Small intestine (tissue), 16 donors: ENCODE measurements around the gene ATP13A1. TPM values are rescaled to one million over a fixed set of nuclear protein-coding genes. Genes with fewer than 3 reads are reported as not detected.
"Not testable (repeated sequence)": the region's sequence is repeated elsewhere in the genome, so short reads cannot be mapped to it uniquely, and the experiment has no call there.

Experiments used
- DNase-seq, 2 donors: peaks; one replicate each; pipeline versions ENCODE4 v3.0.0 to v3.0.0-alpha.2; 2013
- FAIRE-seq: peaks from 2 replicates; lab custom pipeline; 2012; peaks lifted over from hg19 to GRCh38; lab: Jason Lieb, UNC
- H3K27ac ChIP-seq, 3 donors: one replicate each; pipeline ENCODE4 v1.5.1; 2013; ENCODE audit warnings: low read length in 2 of 3, mild to moderate bottlenecking in 2 of 3, control low read depth in 1 of 3, inconsistent platforms in 1 of 3, low read depth in 1 of 3, moderate library complexity in 1 of 3
- H3K27me3 ChIP-seq, 3 donors: one replicate each; pipeline ENCODE4 v1.6.1; 2013; ENCODE audit warnings: low read length in 3 of 3, inconsistent platforms in 1 of 3; ENCODE audit not compliant: control insufficient read depth in 3 of 3, insufficient read depth in 3 of 3
- H3K36me3 ChIP-seq, 3 donors: one replicate each; pipeline ENCODE4 v1.6.1; 2013; ENCODE audit warnings: low read length in 3 of 3, inconsistent platforms in 1 of 3, low read depth in 1 of 3, mild to moderate bottlenecking in 1 of 3, moderate library complexity in 1 of 3; ENCODE audit not compliant: control insufficient read depth in 3 of 3, insufficient read depth in 2 of 3
- H3K4me1 ChIP-seq, 3 donors: one replicate each; pipeline ENCODE4 v1.6.1; 2013; ENCODE audit warnings: low read length in 2 of 3, inconsistent platforms in 1 of 3, low read depth in 1 of 3, mild to moderate bottlenecking in 1 of 3, moderate library complexity in 1 of 3; ENCODE audit not compliant: control insufficient read depth in 3 of 3, insufficient read depth in 2 of 3
- H3K4me3 ChIP-seq, 3 donors: one replicate each; pipeline ENCODE4 v1.5.1; 2013; ENCODE audit warnings: low read length in 3 of 3, control low read depth in 1 of 3, inconsistent platforms in 1 of 3, low read depth in 1 of 3, mild to moderate bottlenecking in 1 of 3, moderate library complexity in 1 of 3
- H3K9me3 ChIP-seq, 2 donors: one replicate each; pipeline ENCODE4 v1.6.1; 2013; ENCODE audit warnings: low read depth in 1 of 2, low read length in 1 of 2; ENCODE audit not compliant: control insufficient read depth in 2 of 2, insufficient read depth in 1 of 2
- WGBS, 3 donors: extraction: QIAGEN DNeasy Blood & Tissue Kit; methylation state at CpG; one replicate each; pipeline ENCODE4 v1.1.7; 2013; 5-methylcytosine and 5-hydroxymethylcytosine counted together
- long read RNA-seq, 10 donors: transcript quantifications; one replicate each; lab custom pipeline, GENCODE V29; 2026
- polyA plus RNA-seq, 4 donors: library from polyadenylated mRNA; stranded (reverse) in 3 of 4; unstranded in 1 of 4; fragments of 200-250 nt in 3 of 4; fragments of 120-200 nt in 1 of 4; gene quantifications; one replicate each; pipeline versions ENCODE4 v1.2.1 to v1.2.3, GENCODE V29; 2013
- donor health status: healthy with polysubstance abuse.
- donor health status: control.
- donor health status: control.
- donor health status: Bipolar disorder and iron deficiency.
- donor health status: healthy.

Gene ATP13A1
- polyA plus RNA-seq: 10 to 100 TPM; 40.3 to 60.8 (median 45.9) TPM
- long read RNA-seq, donor 1, transcript ATP13A1-202 (26 exons, 3,861 nt): major isoform, 7 of 13 reads
- long read RNA-seq, donor 1, partial matches to known transcripts: 5 of 13 reads
- long read RNA-seq, donor 1, other reads (novel, unspliced or antisense): 0 of 13 reads
- long read RNA-seq, donor 2, partial matches to known transcripts: 0 of 1 reads
- long read RNA-seq, donor 2, other reads (novel, unspliced or antisense): 0 of 1 reads
- long read RNA-seq, donor 3: 0 reads
- long read RNA-seq, donor 4: 0 reads
- long read RNA-seq, donor 5, partial matches to known transcripts: 0 of 1 reads
- long read RNA-seq, donor 5, other reads (novel, unspliced or antisense): 0 of 1 reads
- long read RNA-seq, donor 6, partial matches to known transcripts: 0 of 1 reads
- long read RNA-seq, donor 6, other reads (novel, unspliced or antisense): 0 of 1 reads
- long read RNA-seq, donor 7, partial matches to known transcripts: 0 of 2 reads
- long read RNA-seq, donor 7, other reads (novel, unspliced or antisense): 0 of 2 reads
- long read RNA-seq, donor 8: 0 reads
- long read RNA-seq, donor 9: 0 reads
- long read RNA-seq, donor 10, partial matches to known transcripts: 0 of 3 reads
- long read RNA-seq, donor 10, other reads (novel, unspliced or antisense): 0 of 3 reads

- 0 to 1% (median 0%) methylated on average over 66 to 85 of the region's 85 CpGs for WGBS, 3 donors
- H3K4me1 ChIP-seq: peaks cover 7 to 8% (median 8%) of the 10 kb centered on the region in 3 donors
- peak within 1 kb of the TSS; percentile 79 to 99 (median 97) for H3K27ac ChIP-seq
- no peaks in the 10 kb centered on the region for H3K9me3 ChIP-seq
- DNase-seq (peak; percentile 97 to 98), FAIRE-seq (no peak)
- H3K4me3 ChIP-seq: peak within 1 kb of the TSS; percentile 78 to 97 (median 89)
- no peaks in the 10 kb centered on the region for H3K27me3 ChIP-seq
- H3K36me3 ChIP-seq: peaks cover 2 to 26% (median 4%) of the 10 kb centered on the region in 3 donors
Observed at GRCh38 chr19:19663256-19664120, at the start of gene ATP13A1. TSS of gene ATP13A1 (minus strand) at chr19:19663676. CDS start at chr19:19663666, 10 bp downstream.

- no peak for FAIRE-seq
- H3K4me3 ChIP-seq: no peak overlapping the region
- no peak overlapping the region for H3K27ac ChIP-seq
- no peaks in the 10 kb centered on the region for H3K27me3 ChIP-seq
- WGBS, 3 donors: 96 to 99% (median 97%) methylated on average over 10 of the region's 10 CpGs
- no peaks in the 10 kb centered on the region for H3K4me1 ChIP-seq
- peaks cover 19 to 22% (median 22%) of the 10 kb centered on the region in 3 donors for H3K36me3 ChIP-seq
- DNase-seq: no peak
- peaks cover 7 to 82% of the 10 kb centered on the region in 2 donors for H3K9me3 ChIP-seq
Observed at GRCh38 chr19:19711934-19712828, 48.7 kb upstream of the ATP13A1 start.

GRCh38 chr19:19711306-19711933, 47.9 kb upstream of the ATP13A1 start:
- DNase-seq (no peak), FAIRE-seq (no peak)
- Histone ChIP-seq H3K9me3 (peaks cover 7 to 82% of the 10 kb centered on the region in 2 donors), H3K27ac (no peak overlapping the region), H3K36me3 (peaks cover 15 to 22% (median 20%) of the 10 kb centered on the region in 3 donors), H3K4me1 (no peaks in the 10 kb centered on the region), H3K27me3 (no peaks in the 10 kb centered on the region), H3K4me3 (no peak overlapping the region)
- WGBS, 3 donors: 97 to 98% (median 98%) methylated on average over 14 of the region's 14 CpGs

- no peaks in the 10 kb centered on the region for H3K27me3 ChIP-seq
- peaks cover 12 to 22% (median 20%) of the 10 kb centered on the region in 3 donors for H3K36me3 ChIP-seq
- no peaks in the 10 kb centered on the region for H3K4me1 ChIP-seq
- DNase-seq: no peak
- H3K27ac ChIP-seq: no peak overlapping the region
- FAIRE-seq: no peak
- H3K9me3 ChIP-seq: peaks cover 5 to 82% of the 10 kb centered on the region in 2 donors
- H3K4me3 ChIP-seq: no peak overlapping the region
- 96 to 100% (median 99%) methylated on average over 2 of the region's 2 CpGs for WGBS, 3 donors
Observed at GRCh38 chr19:19710506-19710905, 47.0 kb upstream of the ATP13A1 start.

- H3K36me3 ChIP-seq: no peaks in the 10 kb centered on the region
- no peak for DNase-seq
- H3K4me3 ChIP-seq: no peak overlapping the region
- no peaks in the 10 kb centered on the region for H3K27me3 ChIP-seq
- peaks cover 7 to 83% of the 10 kb centered on the region in 2 donors for H3K9me3 ChIP-seq
- no peaks in the 10 kb centered on the region for H3K4me1 ChIP-seq
- no peak for FAIRE-seq
- WGBS, 3 donors: 88 to 89% (median 89%) methylated on average over 5 to 6 of the region's 6 CpGs
- H3K27ac ChIP-seq: no peak overlapping the region
Observed at GRCh38 chr19:19704836-19705235, 41.4 kb upstream of the ATP13A1 start.

- H3K9me3 ChIP-seq: peaks cover 2 to 47% of the 10 kb centered on the region in 2 donors
- not testable (repeated sequence) for H3K27ac ChIP-seq, H3K27me3 ChIP-seq, DNase-seq, FAIRE-seq, H3K4me3 ChIP-seq, H3K36me3 ChIP-seq, H3K4me1 ChIP-seq
- WGBS, 3 donors: 91 to 95% (median 93%) methylated on average over 1 of the region's 1 CpG
Observed at GRCh38 chr19:19700493-19700892, 37.0 kb upstream of the ATP13A1 start.

- 90 to 96% (median 92%) methylated on average over 5 of the region's 5 CpGs for WGBS, 3 donors
- Histone ChIP-seq H3K36me3 (no peaks in the 10 kb centered on the region), H3K9me3 (peaks cover 0 to 27% of the 10 kb centered on the region in 2 donors), H3K4me1 (no peaks in the 10 kb centered on the region), H3K27ac (no peak overlapping the region), H3K4me3 (no peak overlapping the region), H3K27me3 (no peaks in the 10 kb centered on the region)
- FAIRE-seq: no peak
- no peak for DNase-seq
Observed at GRCh38 chr19:19697589-19697988, 34.1 kb upstream of the ATP13A1 start.
